CD4-positive, alpha-beta T cell (primary cell): ENCODE data around the gene NUSAP1. TPM values are rescaled to one million over a fixed set of nuclear protein-coding genes. Genes with fewer than 3 reads are reported as not detected.

Source experiments
- ATAC-seq: fragments of 200-7000 bp; cut with Tn5 transposase; one replicate; pipeline ENCODE4 v1.10.0; 2022; ENCODE audit warnings: mild to moderate bottlenecking; ENCODE audit not compliant: poor library complexity
- CTCF ChIA-PET: fragments of 350-600 bp; sonication (Branson Sonifier 250); formaldehyde crosslinking; loops from one replicate; lab custom pipeline; 2021; ENCODE audit warnings: antibody characterized with exemption, inconsistent platforms; lab: Charles Lee
- POLR2A ChIA-PET: fragments of 350-600 bp; sonication (Branson Sonifier 250); formaldehyde crosslinking; loops from one replicate; lab custom pipeline; 2021; ENCODE audit warnings: antibody characterized with exemption, inconsistent platforms; lab: Charles Lee
- DNase-seq, 14 experiments: peaks; one replicate each; pipeline ENCODE4 v3.0.0-alpha.2; 2013 to 2020; ENCODE audit warnings: mixed read lengths in 2 of 14
- H3K27ac ChIP-seq, 2 donors: one replicate each; pipeline versions ENCODE4 v1.5.1 to v1.7.0; 2013; ENCODE audit warnings: low read length in 2 of 2, low read depth in 1 of 2, mild to moderate bottlenecking in 1 of 2
- H3K27me3 ChIP-seq, 2 experiments: 1 replicate in 1 of 2; 2 replicates in 1 of 2; pipeline versions ENCODE4 v1.6.1 to v1.7.0; 2013; ENCODE audit warnings: low read length in 2 of 2, control low read depth in 1 of 2, mild to moderate bottlenecking in 1 of 2, moderate library complexity in 1 of 2; ENCODE audit not compliant: insufficient read depth in 2 of 2, control insufficient read depth in 1 of 2
- H3K36me3 ChIP-seq: one replicate; pipeline ENCODE4 v1.6.1; 2013; ENCODE audit warnings: low read length, control low read depth; ENCODE audit not compliant: insufficient read depth
- H3K4me1 ChIP-seq: one replicate; pipeline ENCODE4 v1.6.1; 2013; ENCODE audit warnings: low read length, control low read depth; ENCODE audit not compliant: insufficient read depth
- H3K4me3 ChIP-seq: one replicate; pipeline ENCODE4 v1.5.1; 2013; ENCODE audit warnings: mild to moderate bottlenecking, low read length, moderate library complexity
- H3K9me3 ChIP-seq, 2 experiments: 1 replicate in 1 of 2; 2 replicates in 1 of 2; pipeline versions ENCODE4 v1.6.1 to v1.7.0; 2013; ENCODE audit warnings: low read length in 2 of 2, mild to moderate bottlenecking in 2 of 2, control low read depth in 1 of 2, moderate library complexity in 1 of 2; ENCODE audit not compliant: control insufficient read depth in 1 of 2, insufficient read depth in 1 of 2
- H3K27ac Mint-ChIP-seq: one replicate; pipeline ENCODE4 v1.8.0; 2020; ENCODE audit warnings: mixed read lengths
- H3K27me3 Mint-ChIP-seq: one replicate; pipeline ENCODE4 v1.8.0; 2021; ENCODE audit warnings: mixed read lengths
- H3K36me3 Mint-ChIP-seq: one replicate; pipeline ENCODE4 v1.8.0; 2021; ENCODE audit warnings: low read depth, mixed read lengths
- H3K4me1 Mint-ChIP-seq: one replicate; pipeline ENCODE4 v1.8.0; 2021; ENCODE audit warnings: low read depth, mixed read lengths
- H3K4me3 Mint-ChIP-seq: one replicate; pipeline ENCODE4 v1.8.0; 2020; ENCODE audit warnings: mild to moderate bottlenecking, mixed read lengths
- H3K9me3 Mint-ChIP-seq: one replicate; pipeline ENCODE4 v1.8.0; 2020; ENCODE audit warnings: mixed read lengths
- intact Hi-C, 2 experiments: fragments of 100-400 bp; cut with DNase I in 1 of 2; cut with micrococcal nuclease in 1 of 2; formaldehyde crosslinking; loops; one replicate each; pipeline versions ENCODE4 v1.15.1 to v1.9.0; 2023 to 2025; cut with DNase I, micrococcal nuclease
- total RNA-seq, 174 experiments: library from RNA in 2 of 174; stranded (reverse) in 2 of 174; gene quantifications; one replicate each; pipeline ENCODE4 v1.2.3 and lab custom pipeline; 2021 to 2026
- TF ChIP-seq, protein P1 (sequence below): fragments of 200-600 bp; IDR thresholded peaks from one replicate; pipeline ENCODE4 v1.8.0; 2022; ENCODE audit warnings: antibody characterized with exemption, mild to moderate bottlenecking

NUSAP1 gene
- total RNA-seq, 2 experiments from 2014 or later: 2.2 to 2.3 TPM

DNA sequence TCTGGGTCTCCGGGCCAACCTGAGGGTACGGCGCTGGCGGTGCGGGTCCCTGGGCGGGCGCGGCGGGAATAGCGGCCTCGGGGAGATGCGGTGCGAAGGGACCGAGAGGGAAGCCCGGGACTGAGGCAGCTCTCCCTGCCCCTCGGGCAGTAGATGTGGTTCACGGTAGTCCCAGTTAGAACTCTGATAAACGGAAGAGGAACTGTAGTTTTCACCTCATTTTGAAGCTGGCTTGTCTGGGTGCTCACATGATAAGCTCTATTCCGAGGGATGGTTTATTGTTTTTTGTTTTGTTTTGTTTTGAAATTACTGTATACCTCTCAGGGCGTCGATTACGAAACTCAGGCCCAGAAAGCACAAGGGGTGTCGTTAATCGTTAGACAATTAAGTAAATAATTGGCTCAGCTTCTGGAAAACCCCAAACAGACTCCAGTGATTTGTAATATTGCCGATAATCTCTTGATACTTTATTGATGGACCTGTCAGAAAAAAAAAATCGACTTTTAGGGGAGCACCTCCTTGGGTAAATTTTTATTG, 413 bp downstream of the NUSAP1 start:
- Mint-ChIP-seq H3K9me3 (no peaks in the 10 kb centered on the region), H3K4me1 (peaks cover 25% of the 10 kb centered on the region), H3K27ac (peak overlapping the region; percentile 78), H3K36me3 (peaks cover 12% of the 10 kb centered on the region), H3K4me3 (peak overlapping the region; percentile 95), H3K27me3 (no peaks in the 10 kb centered on the region)
- intact Hi-C loops: loop anchor here (2.0 to 10.0 kb wide), 8 partner anchors 48 to 642 kb away; partner anchors contain the start of genes CHAC1 (in 1 of the 2), CHP1 (in 1 of the 2), EHD4 (in 1 of the 2) and EXD1 (in 1 of the 2)
- Histone ChIP-seq H3K27ac (peak overlapping the region in 1 of 2 donors; percentile 38), H3K4me3 (peak overlapping the region; percentile 77), H3K9me3 (no peaks in the 10 kb centered on the region), H3K4me1 (peaks cover 23% of the 10 kb centered on the region), H3K27me3 (no peaks in the 10 kb centered on the region), H3K36me3 (no peaks in the 10 kb centered on the region)
- peak; percentile 3 for ATAC-seq
- POLR2A ChIA-PET: interaction anchor here (0.6 to 2.3 kb wide), 13 partner anchors 24 to 940 kb away, joined by 3 to 24 read pairs (median 4); partner anchors contain the start of genes CHP1, GANC, INO80 and NDUFAF1
- TF ChIP-seq, protein P1, sequence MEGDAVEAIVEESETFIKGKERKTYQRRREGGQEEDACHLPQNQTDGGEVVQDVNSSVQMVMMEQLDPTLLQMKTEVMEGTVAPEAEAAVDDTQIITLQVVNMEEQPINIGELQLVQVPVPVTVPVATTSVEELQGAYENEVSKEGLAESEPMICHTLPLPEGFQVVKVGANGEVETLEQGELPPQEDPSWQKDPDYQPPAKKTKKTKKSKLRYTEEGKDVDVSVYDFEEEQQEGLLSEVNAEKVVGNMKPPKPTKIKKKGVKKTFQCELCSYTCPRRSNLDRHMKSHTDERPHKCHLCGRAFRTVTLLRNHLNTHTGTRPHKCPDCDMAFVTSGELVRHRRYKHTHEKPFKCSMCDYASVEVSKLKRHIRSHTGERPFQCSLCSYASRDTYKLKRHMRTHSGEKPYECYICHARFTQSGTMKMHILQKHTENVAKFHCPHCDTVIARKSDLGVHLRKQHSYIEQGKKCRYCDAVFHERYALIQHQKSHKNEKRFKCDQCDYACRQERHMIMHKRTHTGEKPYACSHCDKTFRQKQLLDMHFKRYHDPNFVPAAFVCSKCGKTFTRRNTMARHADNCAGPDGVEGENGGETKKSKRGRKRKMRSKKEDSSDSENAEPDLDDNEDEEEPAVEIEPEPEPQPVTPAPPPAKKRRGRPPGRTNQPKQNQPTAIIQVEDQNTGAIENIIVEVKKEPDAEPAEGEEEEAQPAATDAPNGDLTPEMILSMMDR: no peak
- CTCF ChIA-PET: interaction anchor here (1.4 kb wide), 1 partner anchor 102 kb away, joined by 3 read pairs; the partner anchor contains the start of genes CHP1 and EXD1
- DNase-seq: peak in 3 of 14 experiments; percentile 46 to 65 (median 58)

DNA sequence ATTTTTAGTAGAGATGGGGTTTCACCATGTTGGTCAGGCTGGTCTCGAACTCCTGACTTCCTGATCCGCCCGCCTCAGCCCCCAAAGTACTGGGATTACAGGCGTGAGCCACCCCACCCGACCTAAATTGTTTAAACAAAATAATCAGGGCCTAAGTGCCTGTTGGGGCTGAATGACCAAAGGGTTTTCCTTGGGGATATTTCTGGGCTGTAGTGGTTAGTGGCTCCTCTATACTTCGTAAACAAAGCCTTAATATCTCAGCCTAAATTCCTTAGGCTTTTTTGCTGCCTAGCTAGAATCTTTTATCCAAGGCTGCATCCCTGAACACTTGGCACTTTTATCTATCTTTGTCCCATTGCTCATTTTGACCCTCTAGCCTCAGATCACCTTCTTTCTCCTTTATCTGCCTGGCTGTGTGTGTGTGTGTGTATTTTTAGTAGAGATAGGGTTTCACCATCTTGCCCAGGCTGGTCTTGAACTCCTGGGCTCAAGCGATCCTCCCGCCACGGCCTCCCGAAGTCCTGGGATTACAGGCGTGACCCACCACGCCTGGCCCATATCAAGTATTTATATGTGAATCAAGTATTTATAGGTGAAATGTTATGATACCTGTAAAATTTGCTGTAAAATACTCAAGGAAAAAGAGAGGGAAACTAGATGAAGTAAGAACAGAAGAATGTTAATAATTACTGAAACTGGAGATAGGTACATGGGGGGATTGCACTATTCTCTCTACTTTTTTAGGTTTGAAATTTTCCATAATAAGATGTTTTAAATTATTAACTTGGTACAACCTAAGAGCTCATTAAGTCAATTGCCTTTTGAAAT, 1.8 kb downstream of the NUSAP1 start:
- POLR2A ChIA-PET: no interaction called here
- H3K4me3 ChIP-seq: peak overlapping the region; percentile 77

DNA sequence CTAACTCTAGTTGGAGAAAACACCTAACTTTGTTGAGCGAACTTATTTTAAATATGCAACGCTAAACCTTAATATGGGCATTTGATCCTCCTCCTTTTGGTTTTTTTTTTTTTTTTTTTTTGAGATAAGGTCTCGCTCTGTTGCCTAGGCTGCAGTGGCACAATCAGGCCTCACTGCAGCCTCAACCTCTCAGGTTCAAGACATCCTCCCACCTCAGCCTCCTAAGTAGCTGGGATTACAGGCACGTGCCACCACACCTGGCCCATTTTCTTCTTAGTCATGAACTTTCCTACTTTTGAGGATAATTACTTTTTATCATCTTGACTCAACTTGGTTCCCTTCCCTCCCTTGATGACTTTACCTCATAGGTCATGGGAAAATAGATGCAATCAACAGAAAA, 3.9 kb downstream of the NUSAP1 start:
- H3K36me3 Mint-ChIP-seq: peaks cover 12% of the 10 kb centered on the region
- H3K27me3 ChIP-seq: no peaks in the 10 kb centered on the region
- H3K27ac Mint-ChIP-seq: no peak overlapping the region
- H3K27ac ChIP-seq: no peak overlapping the region
- intact Hi-C loops: loop anchor here in 1 of 2 experiments (10.0 kb wide), 2 partner anchors 208 to 638 kb away; partner anchors contain the start of genes EHD4 and RPAP1
- H3K4me1 Mint-ChIP-seq: peaks cover 24% of the 10 kb centered on the region
- no peaks in the 10 kb centered on the region for H3K27me3 Mint-ChIP-seq
- CTCF ChIA-PET: interaction anchor here (0.7 kb wide), 1 partner anchor 72 kb away, joined by 3 read pairs; no protein-coding TSS in a partner anchor
- H3K4me3 Mint-ChIP-seq: peak overlapping the region; percentile 68
- no peak overlapping the region for H3K4me3 ChIP-seq
- TF ChIP-seq, protein P1: no peak
- no peaks in the 10 kb centered on the region for H3K36me3 ChIP-seq
- H3K9me3 Mint-ChIP-seq: no peaks in the 10 kb centered on the region
- ATAC-seq: no peak
- H3K9me3 ChIP-seq: no peaks in the 10 kb centered on the region
- POLR2A ChIA-PET: no interaction called here
- peaks cover 23% of the 10 kb centered on the region for H3K4me1 ChIP-seq
- DNase-seq: peak in 2 of 14 experiments; percentile 15 to 25

More for the DNA sequence above, 1.8 kb downstream of the NUSAP1 start:
- TF ChIP-seq, protein P1: no peak
- CTCF ChIA-PET: no interaction called here
- intact Hi-C loops: loop anchor here in 1 of 2 experiments (5.0 to 10.0 kb wide), 6 partner anchors 68 to 640 kb away; partner anchors contain the start of genes CHAC1, EHD4, NDUFAF1 and RPAP1
- Mint-ChIP-seq H3K27me3 (no peaks in the 10 kb centered on the region), H3K4me3 (peak overlapping the region; percentile 68), H3K27ac (peak overlapping the region; percentile 5), H3K4me1 (peaks cover 25% of the 10 kb centered on the region), H3K9me3 (no peaks in the 10 kb centered on the region), H3K36me3 (peaks cover 12% of the 10 kb centered on the region)
- no peak overlapping the region for H3K27ac ChIP-seq
- H3K4me1 ChIP-seq: peaks cover 23% of the 10 kb centered on the region
- H3K27me3 ChIP-seq: no peaks in the 10 kb centered on the region
- H3K36me3 ChIP-seq: no peaks in the 10 kb centered on the region
- ATAC-seq (no peak), DNase-seq (no peak)
- H3K9me3 ChIP-seq: no peaks in the 10 kb centered on the region
